H1 (cell line): ENCODE results near the gene CDH12. TPM values are rescaled to one million over a fixed set of nuclear protein-coding genes. Genes with fewer than 3 reads are reported as not detected.

Source experiments
- CTCF ChIA-PET: fragments of 300-600 bp; sonication (Branson Sonifier 250); formaldehyde crosslinking; loops from one replicate; lab custom pipeline; 2021; ENCODE audit not compliant: partially characterized antibody; lab: Charles Lee
- POLR2A ChIA-PET: fragments of 300-600 bp; sonication (Branson Sonifier 250); formaldehyde crosslinking; loops from one replicate; lab custom pipeline; 2021; ENCODE audit warnings: inconsistent platforms; ENCODE audit not compliant: partially characterized antibody; lab: Charles Lee
- DNase-seq, 2 experiments: peaks; one replicate each; pipeline versions ENCODE4 v3.0.0 to v3.0.0-alpha.2; 2010 to 2022; ENCODE audit warnings: low spot score in 2 of 2, low read depth in 1 of 2, mixed read lengths in 1 of 2
- FAIRE-seq: peaks from 2 replicates; lab custom pipeline; 2011; peaks lifted over from hg19 to GRCh38; lab: Jason Lieb, UNC
- H2AFZ ChIP-seq: 2 replicates; pipeline ENCODE4 v1.8.1; 2012; ENCODE audit warnings: low read length, inconsistent platforms
- H2AK5ac ChIP-seq: 2 replicates; pipeline ENCODE4 v1.6.1; 2013; ENCODE audit warnings: low read depth, low read length
- H2BK120ac ChIP-seq: replicated peaks from 2 replicates; pipeline ENCODE3; 2013; ENCODE audit warnings: low read depth, low read length, inconsistent platforms
- H2BK12ac ChIP-seq: 2 replicates; pipeline ENCODE4 v1.6.1; 2013; ENCODE audit warnings: low read depth, low read length
- H2BK15ac ChIP-seq: 2 replicates; pipeline ENCODE4 v1.6.1; 2013; ENCODE audit warnings: low read length
- H2BK20ac ChIP-seq: 2 replicates; pipeline ENCODE4 v1.6.1; 2013; ENCODE audit warnings: low read length
- H2BK5ac ChIP-seq: 2 replicates; pipeline ENCODE4 v1.6.1; 2013; ENCODE audit warnings: low read depth, low read length
- H3K14ac ChIP-seq: 2 replicates; pipeline ENCODE4 v1.6.1; 2013; ENCODE audit warnings: inconsistent platforms; ENCODE audit not compliant: insufficient read length
- H3K18ac ChIP-seq: 2 replicates; pipeline ENCODE4 v1.6.1; 2013; ENCODE audit warnings: low read length; ENCODE audit errors: extremely low read depth
- H3K23ac ChIP-seq: 2 replicates; pipeline ENCODE4 v1.6.1; 2013; ENCODE audit warnings: inconsistent platforms; ENCODE audit not compliant: insufficient read length
- H3K23me2 ChIP-seq: 2 replicates; pipeline ENCODE4 v1.6.1; 2013; ENCODE audit warnings: low read depth, low read length
- H3K27ac ChIP-seq: 2 replicates; pipeline ENCODE4 v1.6.1; 2011; ENCODE audit warnings: low read depth, low read length, inconsistent platforms
- H3K27me3 ChIP-seq, 4 experiments: replicated peaks in 1 of 4; 1 replicate in 1 of 4; 2 replicates in 3 of 4; pipeline versions ENCODE4 v1.6.1 to v1.8.1; 2011 to 2013; ENCODE audit warnings: low read length in 3 of 4, mild to moderate bottlenecking in 3 of 4, inconsistent platforms in 2 of 4, mixed read lengths in 2 of 4, moderate library complexity in 1 of 4; ENCODE audit not compliant: control insufficient read depth in 3 of 4, insufficient read depth in 3 of 4; ENCODE audit errors: extremely low read depth in 1 of 4
- H3K36me3 ChIP-seq, 4 experiments: 2 replicates each; pipeline versions ENCODE4 v1.6.1 to v1.8.1; 2011 to 2013; ENCODE audit warnings: mild to moderate bottlenecking in 4 of 4, low read length in 3 of 4, moderate library complexity in 2 of 4, control low read depth in 1 of 4, inconsistent platforms in 1 of 4; ENCODE audit not compliant: insufficient read depth in 4 of 4, control insufficient read depth in 2 of 4
- H3K4ac ChIP-seq: replicated peaks from 2 replicates; pipeline ENCODE3; 2013; ENCODE audit warnings: low read length, low read depth, mixed read lengths, inconsistent platforms; ENCODE audit not compliant: insufficient read length
- H3K4me1 ChIP-seq, 4 experiments: replicated peaks in 1 of 4; 1 replicate in 1 of 4; 2 replicates in 3 of 4; pipeline versions ENCODE4 v1.6.1 to v1.8.1; 2011 to 2013; ENCODE audit warnings: low read length in 3 of 4, inconsistent platforms in 2 of 4, mixed read lengths in 1 of 4; ENCODE audit not compliant: insufficient read depth in 4 of 4, control insufficient read depth in 3 of 4
- H3K4me2 ChIP-seq, 2 experiments: 2 replicates each; pipeline versions ENCODE4 v1.6.1 to v1.8.1; 2011 to 2013; ENCODE audit warnings: low read depth in 2 of 2, low read length in 2 of 2, control low read depth in 1 of 2, inconsistent platforms in 1 of 2, mild to moderate bottlenecking in 1 of 2; ENCODE audit not compliant: insufficient read depth in 1 of 2
- H3K4me3 ChIP-seq, 4 experiments: fragments of 200-600, 300-600 bp in 1 of 4; sonication (generic), shearing (Covaris generic), sonication (Bioruptor Twin) in 1 of 4; 2 replicates each; pipeline versions ENCODE4 v1.5.1 to v1.8.1; 2011 to 2016; ENCODE audit warnings: low read length in 4 of 4, low read depth in 3 of 4, control low read depth in 2 of 4, inconsistent platforms in 2 of 4, mild to moderate bottlenecking in 2 of 4, mixed read lengths in 1 of 4, moderate library complexity in 1 of 4; ENCODE audit not compliant: insufficient read depth in 2 of 4; ENCODE audit errors: extremely low read depth in 1 of 4
- H3K56ac ChIP-seq: replicated peaks from 2 replicates; pipeline ENCODE3; 2013; ENCODE audit warnings: low read depth, mild to moderate bottlenecking, mixed read lengths, low read length, inconsistent platforms; ENCODE audit not compliant: insufficient read length
- H3K79me1 ChIP-seq: 2 replicates; pipeline ENCODE4 v1.6.1; 2013; ENCODE audit warnings: low read depth, low read length, control low read depth
- H3K79me2 ChIP-seq, 2 experiments: 2 replicates each; pipeline versions ENCODE4 v1.6.1 to v1.8.1; 2012 to 2013; ENCODE audit warnings: low read length in 2 of 2, mild to moderate bottlenecking in 2 of 2, inconsistent platforms in 1 of 2; ENCODE audit not compliant: insufficient read depth in 2 of 2, control insufficient read depth in 1 of 2
- H3K9ac ChIP-seq, 4 experiments: replicated peaks in 1 of 4; 1 replicate in 1 of 4; 2 replicates in 3 of 4; pipeline versions ENCODE4 v1.6.1 to v1.8.1; 2011 to 2013; ENCODE audit warnings: low read depth in 3 of 4, low read length in 3 of 4, control low read depth in 2 of 4, mild to moderate bottlenecking in 2 of 4, moderate library complexity in 2 of 4, inconsistent platforms in 1 of 4; ENCODE audit errors: extremely low read depth in 1 of 4
- H3K9me3 ChIP-seq, 2 experiments: 2 replicates each; pipeline versions ENCODE4 v1.6.1 to v1.8.1; 2012 to 2013; ENCODE audit warnings: mild to moderate bottlenecking in 2 of 2, moderate library complexity in 2 of 2, control low read depth in 1 of 2, inconsistent platforms in 1 of 2, low read depth in 1 of 2, low read length in 1 of 2, mixed read lengths in 1 of 2; ENCODE audit not compliant: insufficient read depth in 2 of 2
- H4K20me1 ChIP-seq, 2 experiments: replicated peaks in 1 of 2; 2 replicates each; pipeline versions ENCODE3 to v1.8.1; 2011 to 2013; ENCODE audit warnings: inconsistent platforms in 2 of 2, low read length in 2 of 2, mild to moderate bottlenecking in 1 of 2; ENCODE audit not compliant: insufficient read depth in 2 of 2, control insufficient read depth in 1 of 2
- H4K5ac ChIP-seq: 2 replicates; pipeline ENCODE4 v1.6.1; 2013; ENCODE audit warnings: low read length, low read depth, mixed read lengths, inconsistent platforms; ENCODE audit not compliant: insufficient read length
- H4K8ac ChIP-seq: 2 replicates; pipeline ENCODE4 v1.8.0; 2013; ENCODE audit warnings: mild to moderate bottlenecking, moderate library complexity, low read length, inconsistent platforms; ENCODE audit not compliant: insufficient read depth; ENCODE audit errors: extremely low read depth
- H4K91ac ChIP-seq: replicated peaks from 2 replicates; pipeline ENCODE3; 2013; ENCODE audit warnings: low read length, mixed read lengths, inconsistent platforms; ENCODE audit not compliant: insufficient read length
- CBX5 ChIP-seq: fragments of 300-800, 300-1000 bp; sonication (generic); IDR thresholded peaks from 2 replicates; pipeline ENCODE4 v1.7.1; 2016; ENCODE audit warnings: antibody characterized with exemption, low read length, low read depth
- CHD2 ChIP-seq: IDR thresholded peaks from 2 replicates; pipeline ENCODE4 v1.6.1; 2012; ENCODE audit warnings: low read length, improper control_type of control experiment
- CREB1 ChIP-seq: IDR thresholded peaks from 2 replicates; pipeline ENCODE4 v1.6.1; 2012; ENCODE audit warnings: inconsistent platforms
- CTBP2 ChIP-seq: IDR thresholded peaks from 2 replicates; pipeline ENCODE4 v1.7.0; 2011; ENCODE audit warnings: borderline replicate concordance, mild to moderate bottlenecking, moderate library complexity, mixed read lengths, low read length; ENCODE audit not compliant: insufficient read depth, insufficient read length
- GABPA ChIP-seq: IDR thresholded peaks from 2 replicates; pipeline ENCODE4 v1.6.1; 2011; ENCODE audit warnings: mild to moderate bottlenecking, low read length, moderate library complexity, borderline replicate concordance; ENCODE audit not compliant: insufficient read depth
- KDM1A ChIP-seq: fragments of 200-600, 300-600 bp; sonication (generic); IDR thresholded peaks from 2 replicates; pipeline ENCODE4 v1.7.1; 2016; ENCODE audit warnings: mild to moderate bottlenecking, low read length, borderline replicate concordance
- KDM5A ChIP-seq: fragments of 200-600 bp; IDR thresholded peaks from 2 replicates; pipeline ENCODE4 v1.7.1; 2012; ENCODE audit warnings: mild to moderate bottlenecking, low read length, inconsistent platforms, mixed read lengths
- MAX ChIP-seq: IDR thresholded peaks from 2 replicates; pipeline ENCODE4 v1.6.1; 2012; ENCODE audit warnings: inconsistent platforms
- POU5F1 ChIP-seq: IDR thresholded peaks from 2 replicates; pipeline ENCODE4 v1.6.1; 2011; ENCODE audit warnings: low read depth, mild to moderate bottlenecking, low read length, moderate library complexity
- RAD21 ChIP-seq, 2 experiments: IDR thresholded peaks in 1 of 2; conservative IDR thresholded peaks in 1 of 2; 2 replicates each; pipeline ENCODE4 v1.6.1; 2011; ENCODE audit warnings: low read depth in 2 of 2, low read length in 2 of 2, improper control_type of control experiment in 1 of 2, inconsistent platforms in 1 of 2, mild to moderate bottlenecking in 1 of 2, moderate library complexity in 1 of 2
- RBBP5 ChIP-seq: IDR thresholded peaks from 2 replicates; pipeline ENCODE4 v1.7.1; 2012; ENCODE audit warnings: low read depth, mild to moderate bottlenecking, inconsistent platforms, low read length, moderate library complexity, borderline replicate concordance
- RXRA ChIP-seq: IDR thresholded peaks from 2 replicates; pipeline ENCODE4 v1.6.1; 2011; ENCODE audit warnings: low read depth, mild to moderate bottlenecking, low read length, moderate library complexity; ENCODE audit not compliant: insufficient read depth
- SIRT6 ChIP-seq: IDR thresholded peaks from one replicate; pipeline ENCODE4 v1.7.1; 2012; ENCODE audit warnings: low read length, inconsistent platforms
- TEAD4 ChIP-seq: IDR thresholded peaks from 2 replicates; pipeline ENCODE4 v1.6.1; 2012; ENCODE audit warnings: low read depth, low read length, inconsistent platforms, mixed read lengths
- ZNF274 ChIP-seq: IDR thresholded peaks from 2 replicates; pipeline ENCODE4 v1.7.0; 2012; ENCODE audit warnings: low read length, borderline replicate concordance; ENCODE audit errors: extremely low read depth
- polyA plus RNA-seq, 7 experiments: library from polyadenylated mRNA; depleted of rRNA in 3 of 7; stranded (reverse) in 5 of 7; unstranded in 2 of 7; fragments of >200 nt in 5 of 7; fragments of 200-250 nt in 2 of 7; gene quantifications; 1 replicate in 5 of 7; 2 replicates in 1 of 7; 4 replicates in 1 of 7; pipeline versions ENCODE4 v1.2.1 to v1.2.3, GENCODE V29; 2011 to 2013; ENCODE audit warnings: missing spikeins in 2 of 7, mixed read lengths in 2 of 7
- total RNA-seq: library from RNA; stranded (reverse); fragmentation: NEBNext Ultra II Directional; extraction: Animal tissue kit (Norgen Biotek cat#: 25700); gene quantifications from 2 replicates; pipeline ENCODE4 v1.2.1, GENCODE V29; 2021

Gene CDH12
- total and polyA plus RNA-seq, 2 of the 8 experiments (the other 6 are each of a cell fraction or from before 2014, with no cell fraction given), result 0.03 TPM; not detected in 1

GRCh38 chr5:22780756-22781155, 72.4 kb downstream of the CDH12 start:
- no peak overlapping the region for H2AK5ac ChIP-seq
- no peak overlapping the region for H2BK15ac ChIP-seq
- no peak overlapping the region for H2BK20ac ChIP-seq
- no peak overlapping the region for H4K5ac ChIP-seq
- H3K27me3 ChIP-seq, result no peaks in the 10 kb centered on the region
- H3K14ac ChIP-seq, result no peak overlapping the region
- no peak overlapping the region for H3K23ac ChIP-seq
- FAIRE-seq, result no peak
- no peak overlapping the region for H4K8ac ChIP-seq
- H3K4me3 ChIP-seq, result no peak overlapping the region
- H3K36me3 ChIP-seq, result no peaks in the 10 kb centered on the region
- H2AFZ ChIP-seq, result no peak overlapping the region
- no peak overlapping the region for H2BK12ac ChIP-seq
- H2BK120ac ChIP-seq, result no peak overlapping the region
- no peak overlapping the region for H2BK5ac ChIP-seq
- POLR2A ChIA-PET, result no interaction called here
- no peaks in the 10 kb centered on the region for H3K79me2 ChIP-seq
- no peak for TF ChIP-seq RBBP5
- no peak for TF ChIP-seq RAD21 (IDR thresholded peaks at IDR 0.05 in 1 of 2, conservative IDR thresholded peaks at IDR 0.05 in 1 of 2; ENCODE audit: low read depth in 2 of 2, low read length in 2 of 2)
- TF ChIP-seq TEAD4, result no peak
- TF ChIP-seq ZNF274, result no peak
- TF ChIP-seq CREB1, result no peak
- no peak for TF ChIP-seq CTBP2
- TF ChIP-seq KDM5A, result no peak
- no peak for TF ChIP-seq GABPA
- TF ChIP-seq POU5F1, result no peak
- TF ChIP-seq KDM1A, result no peak
- no peak for TF ChIP-seq CBX5
- TF ChIP-seq SIRT6, result no peak
- no peak for TF ChIP-seq MAX
- no peak for TF ChIP-seq CHD2
- TF ChIP-seq RXRA, result no peak
- TF ChIP-seq, all 59 proteins: peak for 0
- Histone ChIP-seq H3K23me2 (no peaks in the 10 kb centered on the region), H3K9ac (no peak overlapping the region), H3K27ac (no peak overlapping the region), H3K56ac (no peak overlapping the region), H4K91ac (no peak overlapping the region), H3K9me3 (no peaks in the 10 kb centered on the region), H3K79me1 (no peaks in the 10 kb centered on the region), H4K20me1 (no peaks in the 10 kb centered on the region), H3K18ac (no peak overlapping the region), H3K4me1 (no peaks in the 10 kb centered on the region), H3K4ac (no peak overlapping the region), H3K4me2 (no peak overlapping the region)
- no peak for DNase-seq
- CTCF ChIA-PET, result interaction anchor here (0.6 to 0.8 kb wide), 2 partner anchors 24 to 604 kb away, joined by 3 to 4 read pairs; no protein-coding TSS in a partner anchor
